Coronary artery (tissue), 2 donors: Measurements from ENCODE around the gene EXOC3.
A peak's percentile ranks its signal among the peaks of the same experiment; 100 is the strongest.
"Not testable (repeated sequence)": the region's sequence is repeated elsewhere in the genome, so short reads cannot be mapped to it uniquely, and the experiment has no call there.

ENCODE experiments used
- DNase-seq: peaks from one replicate; pipeline ENCODE4 v3.0.0-alpha.2; 2017; ENCODE audit warnings: low spot score
- H3K27ac ChIP-seq, 2 donors: fragments of 200-600 bp; sonication (generic); one replicate each; pipeline ENCODE4 v1.5.1; 2016 to 2019
- H3K4me3 ChIP-seq: fragments of 200-600 bp; sonication (generic); 2 replicates; pipeline ENCODE4 v1.5.1; 2016; ENCODE audit warnings: mild to moderate bottlenecking, moderate library complexity
- TF ChIP-seq, protein P1 (sequence below): fragments of 200-600 bp; sonication (generic); IDR thresholded peaks from one replicate; pipeline ENCODE4 v1.5.1; 2019; ENCODE audit warnings: antibody characterized with exemption

EXOC3 gene

DNA sequence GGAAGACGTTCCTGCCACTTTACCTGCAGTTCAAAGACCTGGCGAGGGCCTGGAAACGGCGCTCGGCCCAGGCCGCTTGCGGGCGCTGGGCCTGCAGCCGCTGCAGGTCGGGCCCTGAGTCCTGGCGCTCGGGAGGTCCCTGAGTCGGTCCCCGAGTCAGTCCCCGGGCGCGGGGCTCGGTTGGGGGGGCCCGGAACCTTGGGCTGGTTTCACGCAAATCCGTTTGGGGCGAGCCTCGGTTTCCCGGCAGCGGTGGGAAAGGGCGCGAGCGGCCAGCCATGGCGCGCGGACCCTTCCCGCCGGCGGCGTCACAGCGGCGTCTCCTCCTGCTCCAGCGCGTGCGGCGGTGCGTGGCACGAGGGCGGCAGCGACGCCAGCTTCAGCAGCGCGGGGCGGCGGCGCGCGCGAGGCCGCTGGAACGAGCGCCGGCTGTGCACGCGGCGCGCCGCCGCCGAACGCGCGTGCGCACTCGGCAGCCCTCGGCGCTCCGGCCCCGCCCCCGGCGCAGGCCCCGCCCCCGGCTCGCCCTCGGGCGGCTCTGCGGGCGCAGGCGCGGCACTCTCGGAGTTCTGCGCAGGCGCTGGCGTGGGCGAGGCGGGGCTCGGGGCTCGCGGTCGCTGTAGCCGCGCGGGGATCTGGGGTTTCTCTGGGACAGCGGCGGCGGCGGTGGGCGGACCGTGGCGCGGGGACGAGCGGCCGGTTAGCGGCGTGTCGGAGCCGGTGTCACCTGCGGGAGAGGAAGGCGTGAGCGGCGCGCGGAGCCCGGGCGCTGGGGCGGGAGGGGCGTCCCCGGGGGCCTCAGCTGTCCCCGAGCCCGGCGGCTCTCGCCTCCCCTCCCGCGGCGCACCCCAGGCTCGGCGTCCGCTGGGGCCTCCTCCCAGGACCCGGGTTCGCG is 29.9 kb downstream of the EXOC3 start:
- peak overlapping the region; percentile 79 for H3K4me3 ChIP-seq
- DNase-seq: peak; percentile 86
- peak overlapping the region; percentile 72 to 83 for H3K27ac ChIP-seq
- TF ChIP-seq, protein P1, sequence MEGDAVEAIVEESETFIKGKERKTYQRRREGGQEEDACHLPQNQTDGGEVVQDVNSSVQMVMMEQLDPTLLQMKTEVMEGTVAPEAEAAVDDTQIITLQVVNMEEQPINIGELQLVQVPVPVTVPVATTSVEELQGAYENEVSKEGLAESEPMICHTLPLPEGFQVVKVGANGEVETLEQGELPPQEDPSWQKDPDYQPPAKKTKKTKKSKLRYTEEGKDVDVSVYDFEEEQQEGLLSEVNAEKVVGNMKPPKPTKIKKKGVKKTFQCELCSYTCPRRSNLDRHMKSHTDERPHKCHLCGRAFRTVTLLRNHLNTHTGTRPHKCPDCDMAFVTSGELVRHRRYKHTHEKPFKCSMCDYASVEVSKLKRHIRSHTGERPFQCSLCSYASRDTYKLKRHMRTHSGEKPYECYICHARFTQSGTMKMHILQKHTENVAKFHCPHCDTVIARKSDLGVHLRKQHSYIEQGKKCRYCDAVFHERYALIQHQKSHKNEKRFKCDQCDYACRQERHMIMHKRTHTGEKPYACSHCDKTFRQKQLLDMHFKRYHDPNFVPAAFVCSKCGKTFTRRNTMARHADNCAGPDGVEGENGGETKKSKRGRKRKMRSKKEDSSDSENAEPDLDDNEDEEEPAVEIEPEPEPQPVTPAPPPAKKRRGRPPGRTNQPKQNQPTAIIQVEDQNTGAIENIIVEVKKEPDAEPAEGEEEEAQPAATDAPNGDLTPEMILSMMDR: no peak

DNA sequence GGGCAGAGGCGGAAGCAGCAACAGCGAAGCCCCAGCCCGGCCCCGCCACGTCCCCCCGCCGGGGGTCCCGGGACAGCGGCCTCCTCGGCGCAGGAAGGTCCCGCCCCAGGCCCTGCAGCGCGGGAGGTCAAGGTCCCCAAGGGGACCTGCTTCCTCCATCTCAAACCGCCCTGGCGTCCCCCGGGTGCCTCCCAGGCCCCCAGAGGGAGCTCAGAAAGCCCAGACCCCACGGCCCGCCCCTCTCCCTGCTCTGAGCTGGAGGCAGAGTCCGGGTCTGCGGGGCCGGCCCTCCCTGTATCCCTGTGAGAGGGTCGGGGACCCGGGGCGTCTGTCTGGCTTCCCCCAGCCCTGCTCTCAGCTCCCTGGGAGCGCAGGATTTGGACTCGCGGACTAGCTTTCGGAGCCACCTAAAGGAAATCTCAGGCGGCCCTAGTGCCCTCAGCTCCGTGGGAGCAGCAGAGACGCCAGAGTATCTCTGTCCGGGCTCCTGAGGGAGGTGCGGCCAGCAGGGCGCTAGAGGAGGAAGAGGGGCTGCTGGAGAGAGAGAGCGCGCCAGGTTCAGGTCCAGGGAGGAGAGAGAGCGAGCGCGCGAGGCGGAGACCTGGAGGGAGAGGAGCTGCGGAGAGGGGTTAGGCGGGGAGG is 30.7 kb downstream of the EXOC3 start:
- DNase-seq: no peak
- Histone ChIP-seq H3K4me3 (peak overlapping the region; percentile 79), H3K27ac (peak overlapping the region; percentile 65 to 75)
- TF ChIP-seq, protein P1: no peak

DNA sequence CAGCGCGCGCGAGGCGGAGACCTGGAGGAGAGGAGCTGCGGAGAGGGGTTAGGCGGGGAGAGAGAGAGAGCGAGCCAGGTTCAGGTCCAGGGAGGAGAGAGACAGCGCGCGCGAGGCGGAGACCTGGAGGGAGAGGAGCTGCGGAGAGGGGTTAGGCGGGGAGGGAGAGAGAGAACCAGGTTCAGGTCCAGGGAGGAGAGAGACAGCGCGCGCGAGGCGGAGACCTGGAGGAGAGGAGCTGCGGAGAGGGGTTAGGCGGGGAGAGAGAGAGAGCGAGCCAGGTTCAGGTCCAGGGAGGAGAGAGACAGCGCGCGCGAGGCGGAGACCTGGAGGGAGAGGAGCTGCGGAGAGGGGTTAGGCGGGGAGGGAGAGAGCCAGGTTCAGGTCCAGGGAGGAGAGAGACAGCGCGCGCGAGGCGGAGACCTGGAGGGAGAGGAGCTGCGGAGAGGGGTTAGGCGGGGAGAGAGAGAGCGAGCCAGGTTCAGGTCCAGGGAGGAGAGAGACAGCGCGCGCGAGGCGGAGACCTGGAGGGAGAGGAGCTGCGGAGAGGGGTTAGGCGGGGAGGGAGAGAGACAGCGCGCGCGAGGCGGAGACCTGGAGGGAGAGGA is 31.4 kb downstream of the EXOC3 start:
- H3K4me3 ChIP-seq: peak overlapping the region; percentile 79
- DNase-seq, H3K27ac ChIP-seq: not testable (repeated sequence)

DNA sequence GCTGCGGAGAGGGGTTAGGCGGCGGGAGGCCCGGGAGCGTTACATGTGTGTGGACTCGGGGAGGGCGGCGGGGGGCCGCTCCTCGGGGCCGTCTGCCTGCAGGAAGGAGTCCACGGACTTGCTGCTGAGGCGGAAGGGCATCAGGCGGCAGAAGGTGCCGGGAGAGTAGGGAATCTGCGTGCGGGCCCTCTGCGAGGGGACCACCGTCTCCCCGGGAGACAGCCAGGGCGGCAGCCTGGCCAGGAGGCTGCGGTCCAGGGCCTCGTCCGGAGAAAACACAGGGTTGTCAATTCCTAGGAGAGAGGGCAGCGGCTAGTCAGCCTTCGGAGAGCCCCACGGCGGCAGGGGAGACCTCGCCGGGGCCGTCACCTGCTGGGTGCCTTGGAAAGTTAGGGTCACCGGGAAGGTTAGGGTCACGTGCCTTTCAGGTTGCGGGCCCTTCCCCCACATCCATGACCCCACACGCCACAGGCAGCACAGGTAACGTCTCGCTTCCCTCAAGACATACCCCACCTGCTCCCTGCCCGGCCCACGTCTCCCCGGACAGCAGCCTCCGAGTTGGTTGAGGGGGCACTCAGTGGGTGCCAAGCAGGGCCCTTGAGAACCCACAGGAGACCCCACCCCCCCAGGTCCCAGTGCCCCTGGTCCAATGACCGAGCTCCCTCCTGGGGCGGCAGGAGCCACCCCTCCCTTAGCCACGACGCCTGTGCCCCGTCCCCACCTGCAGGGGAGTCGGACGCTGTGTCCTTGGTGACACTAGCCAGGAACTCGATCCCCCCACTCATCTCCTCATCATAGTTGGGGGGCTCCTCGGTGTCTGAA is 32.1 kb downstream of the EXOC3 start:
- DNase-seq: no peak
- Histone ChIP-seq H3K27ac (no peak overlapping the region), H3K4me3 (peak overlapping the region; percentile 61)
- TF ChIP-seq, protein P1: no peak

DNA sequence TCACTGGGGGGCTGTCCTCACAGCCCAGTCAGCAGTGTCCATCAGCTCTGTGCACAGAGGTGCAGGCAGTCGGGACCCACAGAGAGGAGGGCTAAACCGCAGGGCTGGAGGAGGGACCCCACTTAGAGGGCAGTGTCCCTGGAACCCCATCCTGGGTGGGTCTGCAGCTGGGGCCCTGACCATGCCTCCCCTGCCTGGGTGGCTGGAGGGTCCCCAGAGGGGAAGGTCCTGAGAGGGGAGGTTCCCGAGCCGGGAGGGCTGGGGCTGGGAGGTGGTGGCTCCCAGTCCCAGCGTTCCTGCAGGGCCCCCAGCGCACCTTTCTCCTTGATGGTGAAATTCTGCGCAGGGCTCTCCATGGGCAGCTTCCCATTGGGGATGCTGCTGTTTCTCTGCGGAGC is 32.7 kb downstream of the EXOC3 start:
- TF ChIP-seq, protein P1: no peak
- Histone ChIP-seq H3K27ac (no peak overlapping the region), H3K4me3 (no peak overlapping the region)
- DNase-seq: no peak

DNA sequence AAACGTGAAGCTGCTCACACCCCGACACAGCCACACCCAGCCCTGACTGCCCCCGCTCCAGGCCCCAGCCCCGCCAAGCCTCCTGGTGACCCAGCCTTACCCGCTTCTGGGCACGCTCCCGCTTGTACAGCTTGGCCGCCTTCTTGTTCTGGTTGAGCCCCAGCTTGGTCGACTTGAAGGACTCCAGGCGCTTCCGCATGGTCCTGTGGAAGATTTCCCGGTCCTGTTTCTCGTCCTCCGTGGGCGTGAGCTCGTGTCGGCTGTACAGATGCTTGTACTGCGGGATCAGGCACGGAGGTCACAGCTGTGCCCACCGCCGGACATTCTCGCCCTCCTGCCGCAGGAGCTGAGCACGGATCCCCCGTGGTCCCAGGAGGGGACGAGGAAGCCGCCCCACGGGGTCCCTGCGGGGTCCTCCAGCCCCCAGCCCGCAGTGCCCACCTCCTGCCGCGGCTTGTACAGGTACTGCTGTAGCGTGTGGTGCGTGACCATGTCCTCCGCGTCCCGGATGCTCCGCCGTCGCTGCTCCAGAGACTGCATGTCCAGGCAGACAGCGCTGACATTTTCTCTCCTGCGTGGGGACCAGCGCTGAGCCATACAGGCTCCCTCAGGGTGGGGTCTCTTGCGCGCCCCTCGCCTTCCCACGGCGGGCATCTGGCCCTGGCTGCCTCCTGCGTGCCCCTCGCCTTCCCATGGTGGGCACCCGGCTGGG is 33.3 kb downstream of the EXOC3 start:
- no peak overlapping the region for H3K4me3 ChIP-seq
- no peak overlapping the region for H3K27ac ChIP-seq
- TF ChIP-seq, protein P1: no peak
- DNase-seq: no peak
